ENCODE data around the gene TTK. TPM values are rescaled to one million over a fixed set of nuclear protein-coding genes. Genes with fewer than 3 reads are reported as not detected.

Gene TTK
- total RNA-seq, 1 experiment from 2014 or later, result 46.3 TPM

DNA sequence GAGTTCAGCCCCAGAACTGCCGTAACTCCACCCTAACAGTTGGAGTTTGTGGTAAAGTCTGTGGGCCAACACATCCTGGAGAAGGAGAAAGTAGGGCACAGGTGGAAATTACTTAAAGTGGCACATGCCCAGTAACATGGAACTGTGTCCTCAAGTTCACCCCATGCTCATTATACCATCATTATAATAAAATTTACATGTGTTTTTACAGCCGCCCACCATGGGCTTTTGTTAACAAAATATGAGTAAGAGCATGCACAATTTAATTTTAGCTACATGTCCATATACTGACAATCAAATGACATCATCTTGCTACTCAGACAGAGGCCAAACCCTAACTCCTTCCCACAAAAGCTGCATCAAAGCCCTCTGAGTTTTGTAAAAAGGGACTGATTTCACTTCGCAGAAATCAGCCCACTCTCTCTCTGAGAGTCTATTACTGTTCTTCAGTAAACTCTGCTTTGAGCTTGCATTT, 39.8 kb upstream of the TTK start:
- Histone ChIP-seq H3K4me3 (replicated peaks in 1 of 2; ENCODE audit: low read depth in 1 of 2, low read length in 2 of 2) (no peak overlapping the region), H3K9ac (ENCODE audit: low read length) (no peak overlapping the region), H3K4me2 (ENCODE audit: low read length) (no peak overlapping the region), H3K36me3 (ENCODE audit: control insufficient read depth in 1 of 2, insufficient read depth in 2 of 2, low read length in 2 of 2) (no peaks in the 10 kb centered on the region), H2AFZ (ENCODE audit: low read depth, low read length, poor library complexity, severe bottlenecking) (no peak overlapping the region), H3K9me3 (ENCODE audit: control insufficient read depth in 1 of 2, insufficient read depth in 1 of 2, low read depth in 1 of 2, low read length in 2 of 2) (no peaks in the 10 kb centered on the region), H3K27me3 (ENCODE audit: insufficient read depth, low read length) (no peaks in the 10 kb centered on the region), H4K20me1 (ENCODE audit: insufficient read depth) (no peaks in the 10 kb centered on the region), H3K27ac (ENCODE audit: low read depth, low read length) (no peak overlapping the region), H3K4me1 (ENCODE audit: control insufficient read depth in 1 of 2, insufficient read depth in 2 of 2, low read length in 2 of 2) (no peaks in the 10 kb centered on the region), H3K9me2 (ENCODE audit: insufficient read depth) (no peaks in the 10 kb centered on the region; the same call in 1 of the 2 replicates), H3K79me2 (ENCODE audit: insufficient read depth, low read length) (no peaks in the 10 kb centered on the region)
- DNase-seq (ENCODE audit: low read depth, low spot score), result no peak
- ChIA-PET POLR2A (no interaction called here), CTCF (interaction anchor here (1.3 kb wide), 1 partner anchor 15 kb away, joined by 3 read pairs; no protein-coding TSS in a partner anchor), RAD21 (ENCODE audit: low non-redundant PET in 1 of 2, low total read pairs in 2 of 2, uncharacterized antibody in 2 of 2, unreplicated experiment in 2 of 2) (no interaction called here)
- TF ChIP-seq SP1 (IDR thresholded peaks at IDR 0.05; ENCODE audit: low read depth) (no peak), EGR1 (IDR thresholded peaks at IDR 0.05; ENCODE audit: low read depth) (no peak), RAD21 (IDR thresholded peaks at IDR 0.05; ENCODE audit: low read depth) (no peak), SRF (IDR thresholded peaks at IDR 0.05; ENCODE audit: low read depth) (no peak), CEBPB (IDR thresholded peaks at IDR 0.05; ENCODE audit: low read depth) (no peak), EZH2phosphoT487 (IDR thresholded peaks at IDR 0.05; ENCODE audit: borderline replicate concordance) (no peak), POLR2AphosphoS5 (IDR thresholded peaks at IDR 0.05; ENCODE audit: low read depth, low read length) (no peak), SIN3A (IDR thresholded peaks at IDR 0.05; ENCODE audit: low read depth) (no peak), YY1 (IDR thresholded peaks at IDR 0.05; ENCODE audit: extremely low read depth, insufficient replicate concordance, low read depth, low read length) (no peak), JUND (IDR thresholded peaks at IDR 0.05) (no peak), EZH2 (IDR thresholded peaks at IDR 0.05) (no peak), TCF7L2 (IDR thresholded peaks at IDR 0.05; ENCODE audit: borderline replicate concordance, extremely low read depth, insufficient read depth, insufficient read length) (no peak)
- TF ChIP-seq, protein P1, sequence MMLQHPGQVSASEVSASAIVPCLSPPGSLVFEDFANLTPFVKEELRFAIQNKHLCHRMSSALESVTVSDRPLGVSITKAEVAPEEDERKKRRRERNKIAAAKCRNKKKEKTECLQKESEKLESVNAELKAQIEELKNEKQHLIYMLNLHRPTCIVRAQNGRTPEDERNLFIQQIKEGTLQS (IDR thresholded peaks at IDR 0.05), result no peak
- TF ChIP-seq, protein P2, sequence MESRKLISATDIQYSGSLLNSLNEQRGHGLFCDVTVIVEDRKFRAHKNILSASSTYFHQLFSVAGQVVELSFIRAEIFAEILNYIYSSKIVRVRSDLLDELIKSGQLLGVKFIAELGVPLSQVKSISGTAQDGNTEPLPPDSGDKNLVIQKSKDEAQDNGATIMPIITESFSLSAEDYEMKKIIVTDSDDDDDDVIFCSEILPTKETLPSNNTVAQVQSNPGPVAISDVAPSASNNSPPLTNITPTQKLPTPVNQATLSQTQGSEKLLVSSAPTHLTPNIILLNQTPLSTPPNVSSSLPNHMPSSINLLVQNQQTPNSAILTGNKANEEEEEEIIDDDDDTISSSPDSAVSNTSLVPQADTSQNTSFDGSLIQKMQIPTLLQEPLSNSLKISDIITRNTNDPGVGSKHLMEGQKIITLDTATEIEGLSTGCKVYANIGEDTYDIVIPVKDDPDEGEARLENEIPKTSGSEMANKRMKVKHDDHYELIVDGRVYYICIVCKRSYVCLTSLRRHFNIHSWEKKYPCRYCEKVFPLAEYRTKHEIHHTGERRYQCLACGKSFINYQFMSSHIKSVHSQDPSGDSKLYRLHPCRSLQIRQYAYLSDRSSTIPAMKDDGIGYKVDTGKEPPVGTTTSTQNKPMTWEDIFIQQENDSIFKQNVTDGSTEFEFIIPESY (IDR thresholded peaks at IDR 0.05; ENCODE audit: extremely low read depth, insufficient replicate concordance, low read length), result no peak
- TF ChIP-seq, protein P3, sequence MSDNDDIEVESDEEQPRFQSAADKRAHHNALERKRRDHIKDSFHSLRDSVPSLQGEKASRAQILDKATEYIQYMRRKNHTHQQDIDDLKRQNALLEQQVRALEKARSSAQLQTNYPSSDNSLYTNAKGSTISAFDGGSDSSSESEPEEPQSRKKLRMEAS (IDR thresholded peaks at IDR 0.05), result no peak
- intact Hi-C loops (cut with micrococcal nuclease), result no loop called here
- no TSS peak for BruUV-seq (replicated peaks)
- no peak for ATAC-seq
